Left cardiac atrium (tissue), 4 donors: ENCODE results near the gene CDC42EP5. TPM values are rescaled to one million over a fixed set of nuclear protein-coding genes. Genes with fewer than 3 reads are reported as not detected.

Source experiments
- ATAC-seq, 2 donors: fragments of 200-7000 bp; cut with Tn5 transposase; one replicate each; pipeline ENCODE4 v1.9.1; 2020; ENCODE audit warnings: mild to moderate bottlenecking in 2 of 2, moderate library complexity in 2 of 2
- DNase-seq: peaks from one replicate; pipeline ENCODE4 v3.0.0-alpha.2; 2020
- intact Hi-C, 2 donors: fragments of 100-400 bp; cut with DNase I; formaldehyde crosslinking; loops; one replicate each; pipeline versions ENCODE4 v1.14.1 to v1.15.1; 2022 to 2023
- total RNA-seq, 2 donors: library from RNA; stranded (reverse); fragmentation: NEBNext Ultra II Directional; extraction: Animal tissue kit (Norgen Biotek cat#: 25700); gene quantifications; one replicate each; pipeline ENCODE4 v1.2.1, GENCODE V29; 2021
- donor health status: DM: no; HTN: yes; CAD: no.
- donor health status: DM: no; HTN: yes; CAD: no; lungs with severe emphysema.
- donor health status: DM: yes; HTN: yes; CAD: no.
- donor health status: Dilated cardiomyopathy.

Gene CDC42EP5
- total RNA-seq, 2 donors from 2014 or later: 13.0 to 25.0 TPM

DNA sequence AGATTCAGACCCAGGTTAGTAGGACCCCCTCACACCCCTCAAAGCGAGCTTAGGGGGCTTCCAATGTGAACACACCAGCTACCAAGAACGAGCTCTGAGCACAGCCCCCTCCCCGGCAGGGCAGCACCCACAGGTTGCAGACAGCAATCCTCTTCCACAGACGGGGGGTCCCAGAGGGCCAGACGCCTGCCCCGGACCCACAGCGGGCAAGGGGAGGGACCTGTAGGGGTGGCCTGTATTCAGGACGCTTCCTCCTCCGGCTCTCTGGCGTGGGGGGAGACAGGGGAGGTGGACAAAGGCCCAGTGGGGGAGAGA, 53.1 kb downstream of the CDC42EP5 start:
- ATAC-seq (no peak), DNase-seq (no peak)
- intact Hi-C loops: no loop called here

DNA sequence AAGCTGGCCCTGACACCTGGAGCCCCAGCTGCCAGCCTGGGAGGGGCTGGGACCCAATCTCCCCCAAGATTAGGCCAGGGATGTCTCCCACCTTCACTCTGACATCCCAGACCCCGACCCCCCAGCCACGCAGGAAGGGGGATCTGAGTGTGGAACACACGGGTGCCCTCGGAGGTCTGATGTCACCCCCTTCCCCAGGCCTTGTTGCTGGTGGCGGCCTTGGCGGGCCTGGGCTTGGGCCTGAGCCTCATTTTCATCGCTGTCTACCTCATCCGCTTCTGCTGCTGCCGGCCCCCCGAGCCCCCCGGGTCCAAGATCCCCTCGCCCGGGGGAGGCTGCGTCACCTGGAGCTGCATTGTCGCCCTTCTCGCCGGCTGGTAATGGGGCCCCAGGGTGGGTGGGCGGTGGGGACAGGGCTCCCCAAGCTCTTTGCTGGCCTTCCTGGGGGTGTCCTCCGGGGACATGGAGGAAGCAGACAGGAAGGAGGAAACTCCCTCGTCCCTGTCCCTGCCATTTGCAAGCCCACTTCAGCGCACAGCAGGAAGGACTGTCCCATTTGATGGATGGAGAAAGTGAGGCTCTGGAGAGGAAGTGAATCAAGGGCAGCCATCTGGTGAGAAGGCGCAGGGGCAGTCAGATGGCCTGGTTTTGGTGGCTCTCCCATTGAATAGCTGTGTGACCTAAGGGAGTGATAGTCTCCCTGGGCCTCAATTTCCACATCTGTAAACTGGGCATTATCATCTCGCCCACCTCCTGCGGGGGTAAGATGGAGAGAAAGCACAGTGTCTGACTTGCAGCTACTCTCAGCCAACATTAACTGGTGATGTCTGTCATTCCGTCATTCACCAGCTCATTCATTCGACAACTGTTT, 53.9 kb downstream of the CDC42EP5 start:
- ATAC-seq: no peak
- no peak for DNase-seq
- intact Hi-C loops: no loop called here

- DNase-seq (no peak), ATAC-seq (peak in 1 of 2 donors; percentile 33)
- intact Hi-C loops: no loop called here
These were observed 54.8 kb downstream of the CDC42EP5 start for GRCh38 chr19:54418030-54418929.

GRCh38 chr19:54416695-54417491, 56.2 kb downstream of the CDC42EP5 start:
- intact Hi-C loops: no loop called here
- no peak for DNase-seq
- ATAC-seq: no peak

- DNase-seq: no peak
- ATAC-seq: no peak
- intact Hi-C loops: no loop called here
These were observed 57.0 kb downstream of the CDC42EP5 start for GRCh38 chr19:54415901-54416673.

GRCh38 chr19:54415208-54415900, 57.7 kb downstream of the CDC42EP5 start, which contains the start of gene TTYH1:
Gene TTYH1 (plus strand): TSS chr19:54415464. CDS start chr19:54415553, 89 bp downstream.
- ATAC-seq (no peak), DNase-seq (no peak)
- intact Hi-C loops: no loop called here

Other genes starting within 250 kb of the CDC42EP5 start
- 1 to 10 TPM; 6.0 to 6.5 TPM for gene LILRA6, start 230.5 kb downstream of the CDC42EP5 start, total RNA-seq
- gene LILRB5, start 216.0 kb downstream of the CDC42EP5 start, total RNA-seq: 10 to 100 TPM; 15.1 to 21.4 TPM
- 1 to 10 TPM; 3.3 to 5.5 TPM for gene LILRB2, start 192.2 kb downstream of the CDC42EP5 start, total RNA-seq
- gene LILRA5, start 160.1 kb downstream of the CDC42EP5 start, total RNA-seq: 1 to 10 TPM; 3.7 to 4.7 TPM
- not detected for gene LILRA4, start 134.1 kb downstream of the CDC42EP5 start, total RNA-seq
- 10 to 100 TPM; 16.2 to 26.8 TPM for gene LAIR1, start 108.4 kb downstream of the CDC42EP5 start, total RNA-seq
- gene TTYH1, start 57.8 kb downstream of the CDC42EP5 start, total RNA-seq: 1 to 10 TPM; 1.9 to 3.0 TPM
- gene LENG8, start 24.1 kb downstream of the CDC42EP5 start, total RNA-seq: 10 to 100 TPM; 66.6 to 76.5 TPM
- 1 to 10 TPM; 3.3 to 5.4 TPM for gene LENG9, start 9.5 kb downstream of the CDC42EP5 start, total RNA-seq
- gene LAIR2, start 29.5 kb upstream of the CDC42EP5 start, total RNA-seq: 1 to 10 TPM in 1 of 2 donors, not detected in 1; 1.1 TPM
- gene LILRA2, start 100.5 kb upstream of the CDC42EP5 start, total RNA-seq: 1 to 10 TPM; 2.1 to 5.8 TPM
- under 1 TPM; 0.86 to 0.97 TPM for gene LILRA1, start 120.3 kb upstream of the CDC42EP5 start, total RNA-seq
- 1 to 10 TPM; 3.1 to 4.2 TPM for gene LILRB1, start 157.2 kb upstream of the CDC42EP5 start, total RNA-seq
- gene LILRB4, start 189.7 kb upstream of the CDC42EP5 start, total RNA-seq: 10 to 100 TPM in 1 of 2 donors, 1 to 10 TPM in 1; 5.7 to 11.8 TPM